ENCODE data around the gene FANCI. TPM values are rescaled to one million over a fixed set of nuclear protein-coding genes. Genes with fewer than 3 reads are reported as not detected.

FANCI gene
- total and polyA plus RNA-seq, 2 of the 4 experiments (the other 2 are of a cell fraction) = 13.2 to 34.2 TPM

DNA sequence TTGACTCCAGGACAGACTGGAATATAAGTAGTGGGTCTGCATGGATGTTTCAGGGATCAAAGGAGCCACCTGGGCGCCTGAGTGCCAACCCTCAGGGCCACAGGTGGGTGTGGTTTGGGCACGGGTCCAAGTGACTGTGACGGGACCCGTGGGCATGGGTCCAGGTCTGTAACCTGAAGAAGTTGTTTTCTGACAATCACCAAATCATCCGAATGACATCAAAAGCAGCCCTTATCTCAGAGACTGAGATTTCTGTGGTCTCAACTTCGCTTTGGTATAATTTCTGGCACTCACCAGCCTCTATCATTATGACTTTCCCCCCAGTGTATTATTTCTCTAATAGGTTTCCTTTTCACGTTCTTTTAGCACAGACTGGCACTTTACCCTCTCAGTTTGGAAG is 46.8 kb upstream of the FANCI start:
- Histone ChIP-seq H3K27ac (ENCODE audit: insufficient read depth, low read length) (no peak overlapping the region), H3K9ac (ENCODE audit: low read depth, low read length) (no peak overlapping the region), H3K56ac (ENCODE audit: extremely low read depth, insufficient read depth, low read length) (no peak overlapping the region), H2AFZ (replicated peaks; ENCODE audit: low read length, poor library complexity) (no peak overlapping the region), H3K4me2 (ENCODE audit: low read depth, low read length) (no peak overlapping the region), H4K8ac (ENCODE audit: low read depth in 2 of 2, low read length in 2 of 2) (no peak overlapping the region), H4K5ac (ENCODE audit: low read depth, low read length) (no peak overlapping the region), H3K27me3 (ENCODE audit: control insufficient read depth, insufficient read depth, low read length) (no peaks in the 10 kb centered on the region), H3K9me3 (ENCODE audit: control insufficient read depth, insufficient read depth, low read length) (no peaks in the 10 kb centered on the region), H3K36me3 (ENCODE audit: control insufficient read depth, insufficient read depth, low read length) (peaks cover 27% of the 10 kb centered on the region), H3K14ac (replicated peaks; ENCODE audit: low read depth, low read length) (no peak overlapping the region), H2BK120ac (ENCODE audit: low read depth, low read length) (no peak overlapping the region), H3K23ac (ENCODE audit: low read depth, low read length) (no peak overlapping the region), H3K9me1 (ENCODE audit: insufficient read depth, low read length) (0 out of 2 replicates have a peak, but pooled peaks cover 2% of the 10 kb centered on the region), H4K20me1 (ENCODE audit: insufficient read depth, low read length) (no peaks in the 10 kb centered on the region), H3K4ac (ENCODE audit: low read depth, low read length) (no peak overlapping the region), H4K91ac (ENCODE audit: insufficient read depth, low read depth, low read length) (no peak overlapping the region), H2AK9ac (replicated peaks; ENCODE audit: low read depth, low read length, poor library complexity) (no peak overlapping the region), H2BK5ac (ENCODE audit: low read depth, low read length, poor library complexity, severe bottlenecking) (no peak overlapping the region), H3K79me1 (ENCODE audit: low read depth in 1 of 2, low read length in 2 of 2) (no peaks in the 10 kb centered on the region), H2BK20ac (ENCODE audit: low read depth, low read length) (no peak overlapping the region), H2BK15ac (ENCODE audit: low read depth, low read length) (no peak overlapping the region), H3K4me3 (ENCODE audit: insufficient read depth, low read depth, low read length) (no peak overlapping the region), H3K18ac (ENCODE audit: low read depth, low read length) (no peak overlapping the region), H3K4me1 (ENCODE audit: control insufficient read depth, insufficient read depth, low read length) (peaks cover 9% of the 10 kb centered on the region), H2AK5ac (ENCODE audit: low read depth, low read length) (no peak overlapping the region)
- TF ChIP-seq, protein P1, sequence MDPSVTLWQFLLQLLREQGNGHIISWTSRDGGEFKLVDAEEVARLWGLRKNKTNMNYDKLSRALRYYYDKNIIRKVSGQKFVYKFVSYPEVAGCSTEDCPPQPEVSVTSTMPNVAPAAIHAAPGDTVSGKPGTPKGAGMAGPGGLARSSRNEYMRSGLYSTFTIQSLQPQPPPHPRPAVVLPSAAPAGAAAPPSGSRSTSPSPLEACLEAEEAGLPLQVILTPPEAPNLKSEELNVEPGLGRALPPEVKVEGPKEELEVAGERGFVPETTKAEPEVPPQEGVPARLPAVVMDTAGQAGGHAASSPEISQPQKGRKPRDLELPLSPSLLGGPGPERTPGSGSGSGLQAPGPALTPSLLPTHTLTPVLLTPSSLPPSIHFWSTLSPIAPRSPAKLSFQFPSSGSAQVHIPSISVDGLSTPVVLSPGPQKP (IDR thresholded peaks at IDR 0.05; ENCODE audit: borderline replicate concordance, low read depth, low read length) = no peak
- no peak for TF ChIP-seq RFX5 (IDR thresholded peaks at IDR 0.05; ENCODE audit: low read depth, low read length)
- TF ChIP-seq, protein P2, sequence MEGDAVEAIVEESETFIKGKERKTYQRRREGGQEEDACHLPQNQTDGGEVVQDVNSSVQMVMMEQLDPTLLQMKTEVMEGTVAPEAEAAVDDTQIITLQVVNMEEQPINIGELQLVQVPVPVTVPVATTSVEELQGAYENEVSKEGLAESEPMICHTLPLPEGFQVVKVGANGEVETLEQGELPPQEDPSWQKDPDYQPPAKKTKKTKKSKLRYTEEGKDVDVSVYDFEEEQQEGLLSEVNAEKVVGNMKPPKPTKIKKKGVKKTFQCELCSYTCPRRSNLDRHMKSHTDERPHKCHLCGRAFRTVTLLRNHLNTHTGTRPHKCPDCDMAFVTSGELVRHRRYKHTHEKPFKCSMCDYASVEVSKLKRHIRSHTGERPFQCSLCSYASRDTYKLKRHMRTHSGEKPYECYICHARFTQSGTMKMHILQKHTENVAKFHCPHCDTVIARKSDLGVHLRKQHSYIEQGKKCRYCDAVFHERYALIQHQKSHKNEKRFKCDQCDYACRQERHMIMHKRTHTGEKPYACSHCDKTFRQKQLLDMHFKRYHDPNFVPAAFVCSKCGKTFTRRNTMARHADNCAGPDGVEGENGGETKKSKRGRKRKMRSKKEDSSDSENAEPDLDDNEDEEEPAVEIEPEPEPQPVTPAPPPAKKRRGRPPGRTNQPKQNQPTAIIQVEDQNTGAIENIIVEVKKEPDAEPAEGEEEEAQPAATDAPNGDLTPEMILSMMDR (conservative IDR thresholded peaks at IDR 0.05; ENCODE audit: low read depth, low read length) = no peak
- dilution Hi-C loops (cut with HindIII; ENCODE audit: low sequenced_read_pairs, unreplicated experiment) (no loop called here), in situ Hi-C loops (cut with MboI; ENCODE audit: low sequenced_read_pairs) (no loop called here), intact Hi-C loops (cut with micrococcal nuclease) (no loop called here)
- WGBS, 2 experiments (ENCODE audit: extremely low coverage in 2 of 2, insufficient read length in 1 of 2) = 93% methylated on average over 2 of the region's 7 CpGs; no CpG with 5 or more reads in 1 of the 2 experiments
- no TSS peak for BruUV-seq (replicated peaks)
- ChIA-PET CTCF (no interaction called here), POLR2A (ENCODE audit: unreplicated experiment) (no interaction called here)
- no peak for ATAC-seq (ENCODE audit: low read depth)
- no peak for DNase-seq
